NT2/D1 (cell line): Measurements from ENCODE around the gene FOXP4.

Experiments used
- DNase-seq: peaks from one replicate; pipeline ENCODE4 v3.0.0-alpha.2; 2011; ENCODE audit warnings: low read depth, low spot score
- H3K27me3 ChIP-seq: 2 replicates; pipeline ENCODE4 v1.6.0; 2011; ENCODE audit warnings: mild to moderate bottlenecking; ENCODE audit not compliant: insufficient read length, insufficient read depth
- H3K36me3 ChIP-seq: 2 replicates; pipeline ENCODE4 v1.6.1; 2011; ENCODE audit warnings: mild to moderate bottlenecking, low read length, mixed read lengths; ENCODE audit not compliant: insufficient read depth, insufficient read length
- H3K4me1 ChIP-seq: 2 replicates; pipeline ENCODE4 v1.5.1; 2011; ENCODE audit not compliant: insufficient read depth, insufficient read length
- H3K4me3 ChIP-seq: 2 replicates; pipeline ENCODE4 v1.5.1; 2011; ENCODE audit warnings: low read depth; ENCODE audit not compliant: insufficient read length
- H3K9ac ChIP-seq: 2 replicates; pipeline ENCODE4 v1.6.0; 2011; ENCODE audit warnings: low read depth; ENCODE audit not compliant: insufficient read length
- H3K9me3 ChIP-seq: 2 replicates; pipeline ENCODE4 v1.5.1; 2011; ENCODE audit warnings: mild to moderate bottlenecking, low read length; ENCODE audit not compliant: insufficient read depth
- SUZ12 ChIP-seq: IDR thresholded peaks from 2 replicates; pipeline ENCODE4 v1.6.1; 2011; ENCODE audit not compliant: insufficient read length, insufficient read depth; ENCODE audit errors: extremely low read depth
- YY1 ChIP-seq: IDR thresholded peaks from 2 replicates; pipeline ENCODE4 v1.6.1; 2011; ENCODE audit not compliant: insufficient read length, insufficient read depth
- ZNF274 ChIP-seq: IDR thresholded peaks from 2 replicates; pipeline ENCODE4 v1.6.1; 2011; ENCODE audit warnings: mild to moderate bottlenecking, low read depth, low read length

FOXP4 gene

DNA sequence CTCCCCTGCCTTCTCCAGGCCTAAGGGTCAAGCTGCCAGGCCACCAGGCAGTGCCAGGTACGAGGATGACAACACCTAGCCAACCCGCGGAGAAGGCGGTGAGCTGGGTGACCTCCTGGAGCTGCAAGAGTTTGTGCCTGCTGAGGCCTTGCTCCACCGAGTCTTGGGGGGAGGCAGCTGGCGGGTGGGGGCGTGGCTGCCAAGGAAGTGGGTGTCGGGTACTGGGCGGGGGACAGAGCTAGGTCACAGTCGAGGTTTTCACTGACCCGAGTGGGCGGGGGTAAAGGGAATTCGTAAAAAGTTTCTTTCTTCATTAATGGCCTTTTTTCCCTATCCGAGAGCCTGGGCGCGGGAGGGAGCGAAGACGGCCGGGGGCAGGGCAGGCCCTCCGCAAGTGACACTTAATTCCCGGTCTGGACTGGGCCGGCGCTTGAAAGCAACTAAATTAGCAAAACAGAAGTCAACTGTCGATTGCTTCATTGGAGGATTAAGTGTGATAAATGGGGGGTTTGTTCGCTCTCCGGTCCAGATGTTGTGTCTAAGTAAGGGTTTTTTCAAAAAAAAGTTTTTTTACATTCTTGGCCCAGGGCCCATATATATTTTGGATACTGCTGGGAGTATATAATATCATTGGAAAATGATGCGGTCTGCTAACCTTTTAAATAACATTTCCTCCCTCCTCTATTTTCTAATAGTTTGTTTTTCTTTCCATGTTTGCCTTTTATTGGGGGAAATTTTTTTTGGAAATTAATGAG is 43.1 kb upstream of the FOXP4 start:
- peak overlapping the region; percentile 77 for H3K9ac ChIP-seq
- peaks cover 67% of the 10 kb centered on the region for H3K27me3 ChIP-seq
- no peaks in the 10 kb centered on the region for H3K36me3 ChIP-seq
- H3K9me3 ChIP-seq = no peaks in the 10 kb centered on the region
- TF ChIP-seq ZNF274 (no peak), SUZ12 (no peak), YY1 (no peak)
- peak overlapping the region; percentile 11 for H3K4me3 ChIP-seq
- peaks cover 16% of the 10 kb centered on the region for H3K4me1 ChIP-seq
- DNase-seq = no peak

DNA sequence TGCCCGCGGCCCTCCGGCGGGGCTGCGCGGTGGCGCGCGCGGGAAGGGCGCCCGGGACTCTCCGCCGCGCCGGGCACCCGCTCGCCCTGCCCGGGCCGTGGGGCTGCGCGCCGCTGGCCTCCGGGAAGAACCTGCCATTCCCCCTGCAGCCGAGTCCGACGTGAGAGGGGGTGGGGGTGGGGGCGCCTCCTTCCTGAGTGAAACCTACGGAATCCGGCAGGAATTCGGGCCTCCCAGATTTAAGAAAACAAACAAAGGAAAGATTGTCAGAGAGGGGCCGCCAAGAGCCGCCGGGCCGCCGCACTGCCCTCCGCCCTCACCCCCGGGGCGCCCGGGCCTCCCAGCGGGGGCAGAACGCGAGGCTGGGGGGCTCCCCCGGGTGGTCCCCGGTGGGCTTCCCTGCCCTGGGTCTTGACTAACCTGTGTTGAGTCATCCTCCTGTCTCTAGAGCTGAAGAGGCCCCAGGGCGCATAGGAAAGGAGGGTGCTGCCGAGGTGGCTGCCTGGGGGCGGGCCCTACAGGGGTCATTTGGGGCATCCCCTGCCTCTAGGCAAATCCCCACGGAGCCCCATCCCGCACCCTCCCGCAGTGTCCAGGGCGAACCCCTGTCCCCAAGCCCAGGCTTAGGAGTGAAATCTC is 42.2 kb upstream of the FOXP4 start:
- Histone ChIP-seq H3K36me3 (no peaks in the 10 kb centered on the region), H3K9ac (peak overlapping the region; percentile 72), H3K4me1 (peaks cover 16% of the 10 kb centered on the region), H3K9me3 (no peaks in the 10 kb centered on the region), H3K27me3 (peaks cover 70% of the 10 kb centered on the region), H3K4me3 (peak overlapping the region; percentile 21)
- no peak for TF ChIP-seq ZNF274
- no peak for TF ChIP-seq YY1
- no peak for TF ChIP-seq SUZ12
- no peak for DNase-seq

DNA sequence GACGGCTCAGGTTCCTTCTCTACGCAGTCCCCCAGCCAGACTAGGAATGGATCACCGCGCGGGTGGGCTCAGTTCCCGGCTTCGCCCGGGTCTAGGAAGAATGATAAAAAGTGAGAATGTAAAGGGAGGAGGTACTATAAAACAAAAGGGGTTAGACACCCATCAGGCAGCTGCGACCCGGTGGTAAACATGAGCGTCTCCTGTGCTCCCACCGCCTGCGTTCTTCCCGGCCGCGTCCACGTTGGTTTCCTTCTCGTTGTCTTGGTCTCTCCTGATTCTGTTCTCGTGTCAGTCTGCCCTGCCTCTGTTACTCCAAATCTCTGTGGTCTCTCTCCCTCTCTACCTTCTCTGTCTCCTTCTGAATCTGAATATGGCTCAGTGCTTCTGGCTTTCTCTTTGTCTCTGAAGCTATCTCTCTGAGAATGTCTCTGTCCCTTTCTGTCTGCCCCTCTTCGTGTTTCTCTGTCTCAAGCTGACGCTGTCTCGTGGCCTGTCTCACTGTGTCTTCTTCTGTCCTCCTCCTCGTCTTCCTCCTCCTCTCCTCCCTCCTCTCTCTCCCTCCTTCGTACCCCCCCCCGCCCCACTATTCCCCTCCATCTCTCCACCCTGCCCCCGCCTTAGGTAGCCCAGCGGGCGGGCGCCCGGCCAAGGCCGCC is 41.6 kb upstream of the FOXP4 start:
- peaks cover 70% of the 10 kb centered on the region for H3K27me3 ChIP-seq
- no peaks in the 10 kb centered on the region for H3K36me3 ChIP-seq
- TF ChIP-seq YY1 (no peak), ZNF274 (no peak), SUZ12 (no peak)
- H3K9ac ChIP-seq = peak overlapping the region; percentile 72
- peak overlapping the region; percentile 21 for H3K4me3 ChIP-seq
- H3K4me1 ChIP-seq = peaks cover 16% of the 10 kb centered on the region
- H3K9me3 ChIP-seq = no peaks in the 10 kb centered on the region
- no peak for DNase-seq

DNA sequence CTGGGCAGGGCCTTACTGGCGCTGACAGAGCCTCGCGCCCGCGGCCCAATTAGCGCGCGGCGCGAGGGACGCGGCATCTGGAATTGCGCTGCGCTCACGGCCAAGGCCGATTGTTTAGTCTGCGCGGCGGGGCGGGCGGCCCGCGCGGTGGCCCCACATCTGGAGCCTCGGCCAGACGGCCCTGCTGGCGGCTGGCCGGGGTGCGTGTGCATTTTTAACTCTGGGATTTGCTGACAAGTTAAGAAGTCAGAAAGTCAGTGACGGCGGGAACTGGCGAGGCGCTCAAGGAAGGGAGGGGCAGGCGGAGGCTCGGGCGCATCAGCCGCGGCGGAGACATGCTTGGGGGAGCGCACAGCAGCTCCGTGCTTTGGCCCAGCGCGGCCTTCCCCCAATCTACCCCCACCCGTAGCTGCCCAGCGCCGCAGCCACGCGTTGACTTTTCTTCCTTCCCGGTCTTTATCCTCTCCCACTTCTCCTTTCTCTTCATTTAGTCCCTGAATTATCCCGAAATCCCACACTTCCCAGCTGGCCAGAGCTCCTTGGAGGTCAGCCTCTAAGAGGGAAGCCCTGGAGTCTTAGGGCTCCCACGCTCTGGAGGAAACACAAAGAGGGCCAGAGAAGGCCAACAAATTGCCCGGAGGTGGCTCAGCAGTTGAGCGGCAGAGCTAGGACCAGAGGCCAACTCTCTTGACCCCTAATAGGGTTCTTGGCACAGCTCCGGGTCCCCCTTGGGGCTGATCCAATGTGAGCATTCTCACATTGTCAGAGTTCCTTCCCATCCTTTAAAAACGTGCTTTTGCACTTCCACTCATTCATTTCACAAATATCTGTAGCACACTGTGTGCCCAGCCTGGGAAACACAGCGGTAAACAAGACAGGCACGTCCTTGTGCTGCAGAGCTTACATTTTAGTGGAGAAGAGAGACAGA is 40.8 kb upstream of the FOXP4 start:
- DNase-seq = no peak
- Histone ChIP-seq H3K27me3 (peaks cover 68% of the 10 kb centered on the region), H3K9me3 (no peaks in the 10 kb centered on the region), H3K36me3 (no peaks in the 10 kb centered on the region), H3K4me1 (peaks cover 16% of the 10 kb centered on the region), H3K9ac (peak overlapping the region; percentile 57), H3K4me3 (peak overlapping the region; percentile 39)
- TF ChIP-seq YY1 = no peak

DNA sequence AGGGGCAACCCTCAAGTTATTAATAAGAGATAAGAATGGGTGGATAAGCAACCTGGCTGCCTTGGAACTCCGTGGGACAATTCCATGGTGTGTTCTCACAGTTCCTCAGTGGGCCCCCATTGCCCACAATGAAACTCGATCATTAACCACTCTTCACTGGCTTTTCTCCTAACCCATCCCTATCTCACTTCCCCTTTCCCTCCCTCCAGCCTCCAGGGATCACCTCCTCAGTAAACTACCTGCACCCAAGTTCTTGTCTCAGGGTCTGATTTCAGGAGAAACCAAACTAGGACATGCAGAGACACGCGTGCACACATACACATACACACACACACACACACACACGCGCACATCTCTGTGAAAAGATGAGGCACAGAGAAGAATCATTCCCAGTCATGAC is 37.7 kb upstream of the FOXP4 start:
- no peaks in the 10 kb centered on the region for H3K9me3 ChIP-seq
- TF ChIP-seq SUZ12 (no peak), ZNF274 (no peak), YY1 (no peak)
- peaks cover 69% of the 10 kb centered on the region for H3K27me3 ChIP-seq
- no peak for DNase-seq
- peaks cover 7% of the 10 kb centered on the region for H3K4me1 ChIP-seq
- no peak overlapping the region for H3K9ac ChIP-seq
- H3K4me3 ChIP-seq = no peak overlapping the region
- H3K36me3 ChIP-seq = no peaks in the 10 kb centered on the region

DNA sequence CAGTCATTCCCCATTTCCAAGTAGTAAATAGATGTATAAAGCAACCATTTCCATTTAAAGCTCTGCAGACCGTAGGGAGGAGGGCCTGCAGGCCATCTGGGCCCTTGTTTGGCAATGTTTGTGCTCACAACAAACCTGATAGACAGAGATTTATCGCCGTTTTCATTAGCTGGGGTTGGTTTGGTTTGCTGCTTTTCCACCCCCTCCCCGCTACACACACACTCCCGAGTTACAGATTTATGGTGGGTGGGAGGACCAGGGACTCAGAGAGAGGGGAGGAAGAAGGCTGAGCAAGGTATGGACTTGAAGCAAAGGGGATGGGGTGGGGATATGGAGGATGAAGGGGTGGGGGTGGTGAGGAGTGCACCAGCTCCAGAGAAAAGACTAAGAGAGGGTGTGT is 36.6 kb upstream of the FOXP4 start:
- H3K9ac ChIP-seq = no peak overlapping the region

More for the DNA sequence above, 36.6 kb upstream of the FOXP4 start:
- no peak for TF ChIP-seq SUZ12
- TF ChIP-seq YY1 = no peak
- no peak for TF ChIP-seq ZNF274
- Histone ChIP-seq H3K9me3 (no peaks in the 10 kb centered on the region), H3K36me3 (no peaks in the 10 kb centered on the region), H3K27me3 (peaks cover 68% of the 10 kb centered on the region), H3K4me3 (no peak overlapping the region), H3K4me1 (peaks cover 5% of the 10 kb centered on the region)
- DNase-seq = no peak
